GM18519 (cell line): ENCODE measurements around the gene CECR2.
"Not testable (repeated sequence)": the region's sequence is repeated elsewhere in the genome, so short reads cannot be mapped to it uniquely, and the experiment has no call there.

Experiments used
- ATAC-seq: cut with Tn5 transposase; IDR thresholded peaks from one replicate; pipeline ENCODE4 v1.9.1; 2021; ENCODE audit warnings: mild to moderate bottlenecking, moderate library complexity; ENCODE audit not compliant: unreplicated experiment, low FRiP score

The CECR2 gene

GRCh38 chr22:17400305-17400704, 31.0 kb downstream of the CECR2 start:
- ATAC-seq: no peak

GRCh38 chr22:17401728-17402127, 32.5 kb downstream of the CECR2 start:
- no peak for ATAC-seq

GRCh38 chr22:17402293-17402692, 33.0 kb downstream of the CECR2 start:
- no peak for ATAC-seq

GRCh38 chr22:17403906-17404305, 34.6 kb downstream of the CECR2 start:
- no peak for ATAC-seq

- ATAC-seq: no peak
Measured at GRCh38 chr22:17407643-17408042, 38.4 kb downstream of the CECR2 start.

GRCh38 chr22:17410576-17410975, 41.3 kb downstream of the CECR2 start:
- ATAC-seq: no peak

- no peak for ATAC-seq
Measured at GRCh38 chr22:17411213-17411612, 42.0 kb downstream of the CECR2 start.

- ATAC-seq: no peak
Measured at GRCh38 chr22:17412232-17412631, 43.0 kb downstream of the CECR2 start.

GRCh38 chr22:17418890-17419324, 49.6 kb downstream of the CECR2 start:
- no peak for ATAC-seq

GRCh38 chr22:17419348-17419747, 50.1 kb downstream of the CECR2 start:
- no peak for ATAC-seq

- no peak for ATAC-seq
Measured at GRCh38 chr22:17422736-17423343, 53.6 kb downstream of the CECR2 start.

- ATAC-seq: no peak
Measured at GRCh38 chr22:17423616-17424015, 54.4 kb downstream of the CECR2 start.

GRCh38 chr22:17427528-17427927, 58.3 kb downstream of the CECR2 start:
- not testable (repeated sequence) for ATAC-seq

- no peak for ATAC-seq
Measured at GRCh38 chr22:17429516-17429915, 60.3 kb downstream of the CECR2 start.

GRCh38 chr22:17430412-17430811, 61.2 kb downstream of the CECR2 start:
- ATAC-seq: no peak

- ATAC-seq: no peak
Measured at GRCh38 chr22:17431179-17431578, 61.9 kb downstream of the CECR2 start.

GRCh38 chr22:17434856-17435255, 65.6 kb downstream of the CECR2 start:
- ATAC-seq: no peak

- ATAC-seq: no peak
Measured at GRCh38 chr22:17435375-17435774, 66.1 kb downstream of the CECR2 start.

- no peak for ATAC-seq
Measured at GRCh38 chr22:17436382-17436980, 67.2 kb downstream of the CECR2 start.

- ATAC-seq: no peak
Measured at GRCh38 chr22:17436981-17437412, 67.7 kb downstream of the CECR2 start.

GRCh38 chr22:17438026-17438425, 68.8 kb downstream of the CECR2 start:
- ATAC-seq: no peak

GRCh38 chr22:17441326-17441725, 72.1 kb downstream of the CECR2 start:
- ATAC-seq: no peak
